Spleen (tissue), 7 donors: ENCODE measurements around the gene PHKB.

Experiments
- POLR2A ChIP-seq, 3 donors: fragments of 450-650 bp; IDR thresholded peaks; one replicate each; pipeline ENCODE4 v1.5.1; 2017; ENCODE audit warnings: antibody characterized with exemption in 3 of 3, mild to moderate bottlenecking in 1 of 3
- TF ChIP-seq, protein P1 (sequence below), 11 experiments: fragments of 200-600 bp in 7 of 11; fragments of 450-650 bp in 4 of 11; sonication (generic) in 4 of 11; IDR thresholded peaks in 8 of 11; conservative IDR thresholded peaks in 3 of 11; 1 replicate in 7 of 11; 2 replicates in 4 of 11; pipeline versions ENCODE4 v1.4.0 to v1.8.0; 2016 to 2021; ENCODE audit warnings: antibody characterized with exemption in 11 of 11, inconsistent platforms in 4 of 11, mild to moderate bottlenecking in 1 of 11
- donor health status: DM: no; HTN: no; CAD: no; lungs with moderate emphysema.
- donor health status: DM: no; HTN: no; CAD: no.
- donor health status: DM: no; HTN: no; CAD: no.

DNA sequence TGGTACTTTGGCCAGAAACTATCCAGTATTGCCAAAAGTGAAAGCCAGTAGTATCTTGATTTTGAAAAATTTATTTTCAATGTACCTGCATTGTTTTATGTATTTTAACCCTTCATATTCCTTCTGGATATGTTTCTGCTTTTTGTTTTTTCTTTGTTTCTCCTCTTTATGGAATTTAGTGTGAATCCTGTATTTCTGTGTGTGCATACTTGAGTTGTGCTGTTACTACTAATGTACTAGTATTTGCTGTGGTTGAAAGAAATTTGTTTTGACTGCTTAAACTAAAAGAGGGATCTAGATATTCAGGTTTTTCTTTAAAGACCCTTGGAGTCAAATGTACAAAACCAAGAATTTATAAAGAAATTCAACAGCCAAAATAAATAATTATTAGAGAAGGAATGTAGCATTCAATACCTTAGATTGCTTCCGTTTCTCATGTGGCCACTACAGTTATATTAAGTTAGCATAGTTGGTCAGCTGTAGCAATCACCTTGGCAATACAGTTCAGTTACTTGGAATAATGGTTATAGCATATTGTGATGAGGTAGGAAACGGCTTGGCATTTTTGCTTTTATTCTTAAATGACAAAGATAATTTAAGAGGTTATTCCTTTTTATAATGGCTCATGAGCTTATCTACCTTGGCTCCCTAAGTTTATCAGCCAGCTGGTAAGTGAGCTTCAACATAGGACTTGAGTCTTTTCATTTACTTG lies 4.9 kb downstream of the PHKB start:
- no peak for TF ChIP-seq POLR2A (IDR thresholded peaks at IDR 0.05)
- TF ChIP-seq, protein P1, sequence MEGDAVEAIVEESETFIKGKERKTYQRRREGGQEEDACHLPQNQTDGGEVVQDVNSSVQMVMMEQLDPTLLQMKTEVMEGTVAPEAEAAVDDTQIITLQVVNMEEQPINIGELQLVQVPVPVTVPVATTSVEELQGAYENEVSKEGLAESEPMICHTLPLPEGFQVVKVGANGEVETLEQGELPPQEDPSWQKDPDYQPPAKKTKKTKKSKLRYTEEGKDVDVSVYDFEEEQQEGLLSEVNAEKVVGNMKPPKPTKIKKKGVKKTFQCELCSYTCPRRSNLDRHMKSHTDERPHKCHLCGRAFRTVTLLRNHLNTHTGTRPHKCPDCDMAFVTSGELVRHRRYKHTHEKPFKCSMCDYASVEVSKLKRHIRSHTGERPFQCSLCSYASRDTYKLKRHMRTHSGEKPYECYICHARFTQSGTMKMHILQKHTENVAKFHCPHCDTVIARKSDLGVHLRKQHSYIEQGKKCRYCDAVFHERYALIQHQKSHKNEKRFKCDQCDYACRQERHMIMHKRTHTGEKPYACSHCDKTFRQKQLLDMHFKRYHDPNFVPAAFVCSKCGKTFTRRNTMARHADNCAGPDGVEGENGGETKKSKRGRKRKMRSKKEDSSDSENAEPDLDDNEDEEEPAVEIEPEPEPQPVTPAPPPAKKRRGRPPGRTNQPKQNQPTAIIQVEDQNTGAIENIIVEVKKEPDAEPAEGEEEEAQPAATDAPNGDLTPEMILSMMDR (IDR thresholded peaks at IDR 0.05 in 8 of 11, conservative IDR thresholded peaks at IDR 0.05 in 3 of 11) = no peak
